Measurements from ENCODE around the gene BBX.

BBX gene

DNA sequence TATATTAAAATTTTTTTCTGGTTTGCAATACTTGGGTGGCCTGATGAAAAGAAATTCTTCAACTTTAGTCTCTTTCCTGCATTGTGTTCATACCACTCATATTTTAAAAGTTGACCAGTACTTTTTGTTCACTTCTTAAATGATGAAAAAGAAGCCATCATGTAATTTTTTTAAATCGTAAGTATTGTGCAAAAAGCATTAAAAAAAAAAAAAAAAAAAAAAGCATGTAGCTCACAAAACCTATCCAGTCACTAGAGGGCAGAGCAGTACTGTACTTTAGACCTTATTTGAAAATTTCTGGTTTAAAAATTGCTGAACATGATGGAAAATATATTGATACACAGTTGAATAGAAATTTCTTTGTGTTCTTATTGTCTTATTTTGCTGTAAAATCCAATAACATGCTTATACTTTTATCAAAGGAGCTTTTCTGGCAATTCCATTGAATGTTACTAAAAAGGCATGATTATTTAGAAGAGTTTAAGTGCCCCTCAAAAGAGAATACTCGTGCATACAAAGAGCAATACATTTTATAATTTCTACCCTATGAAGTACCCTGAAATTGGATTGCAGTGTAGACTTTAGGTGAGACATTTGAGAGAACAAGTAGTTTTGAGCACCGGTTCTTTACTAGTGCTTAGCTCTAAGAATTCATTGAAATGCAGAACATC is 137.7 kb downstream of the BBX start:
- peak; percentile 54 for DNase-seq

DNA sequence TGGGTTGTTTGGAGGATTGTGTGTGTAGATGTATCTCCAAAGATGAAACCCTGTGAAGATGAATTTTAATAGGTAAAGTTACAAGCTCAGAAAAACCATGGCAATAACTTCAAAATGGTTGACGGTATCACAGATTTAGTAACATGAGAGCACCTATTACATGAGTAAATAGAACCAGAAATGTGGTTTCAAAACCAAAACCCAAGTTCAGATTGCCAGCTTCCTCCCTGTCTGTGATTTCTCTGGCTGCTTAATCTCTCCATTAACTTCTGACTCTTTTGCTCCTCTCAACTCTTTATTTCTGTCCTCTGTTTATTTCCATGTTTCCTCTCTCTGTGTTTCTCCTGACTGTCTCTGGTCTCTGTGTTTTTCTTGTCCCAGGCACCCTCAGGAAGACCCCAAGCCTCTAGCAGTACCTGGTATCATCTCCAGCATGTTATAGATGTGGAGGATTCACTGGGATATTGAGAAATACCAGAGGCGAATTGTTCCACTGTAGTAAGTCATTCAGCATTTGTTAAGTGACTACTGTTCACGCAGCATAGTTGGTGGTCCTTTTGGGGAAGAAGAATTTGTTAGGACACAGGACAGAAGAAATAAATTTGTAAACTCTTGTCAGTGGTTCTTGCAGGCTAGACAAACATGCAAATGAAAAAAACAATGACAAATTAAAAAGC is 138.8 kb downstream of the BBX start:
- no peak for DNase-seq

DNA sequence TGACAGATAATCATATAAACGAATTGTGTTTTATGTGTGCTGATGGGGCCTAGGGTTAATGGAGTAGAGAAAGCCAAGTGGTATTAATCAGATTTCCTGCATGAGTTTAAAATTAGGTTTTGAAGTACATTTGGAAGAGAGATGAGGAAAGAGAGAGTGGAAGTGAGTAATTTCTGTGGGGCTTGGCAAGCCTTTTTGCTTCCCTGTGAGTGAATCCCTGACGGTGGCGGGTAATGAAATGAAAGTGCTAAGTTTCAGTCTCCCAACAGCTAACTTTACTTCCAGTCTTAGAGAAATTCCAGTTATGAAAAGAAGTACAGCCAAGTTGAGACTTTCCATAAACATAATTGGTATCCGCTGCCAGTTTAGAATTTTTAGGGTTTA is 139.4 kb downstream of the BBX start:
- no peak for DNase-seq

DNA sequence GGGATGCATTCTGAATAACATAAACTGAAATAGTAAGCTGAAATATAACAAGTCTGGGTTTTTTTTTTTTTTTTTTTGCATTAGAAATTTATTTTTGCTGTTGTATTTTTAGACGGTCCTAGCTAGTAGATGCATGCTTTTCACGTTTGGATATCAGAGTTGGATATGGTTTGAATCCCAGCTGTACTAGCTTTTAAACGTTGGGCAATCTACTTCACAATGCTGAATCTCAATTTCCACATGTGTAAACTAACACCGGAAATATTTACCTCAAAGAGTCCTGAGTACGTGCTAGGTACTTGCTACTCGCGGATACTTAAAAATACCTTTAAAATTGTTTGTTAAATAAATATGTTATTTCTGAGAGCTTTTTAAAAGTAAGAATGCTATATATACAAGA is 139.8 kb downstream of the BBX start:
- no peak for DNase-seq

DNA sequence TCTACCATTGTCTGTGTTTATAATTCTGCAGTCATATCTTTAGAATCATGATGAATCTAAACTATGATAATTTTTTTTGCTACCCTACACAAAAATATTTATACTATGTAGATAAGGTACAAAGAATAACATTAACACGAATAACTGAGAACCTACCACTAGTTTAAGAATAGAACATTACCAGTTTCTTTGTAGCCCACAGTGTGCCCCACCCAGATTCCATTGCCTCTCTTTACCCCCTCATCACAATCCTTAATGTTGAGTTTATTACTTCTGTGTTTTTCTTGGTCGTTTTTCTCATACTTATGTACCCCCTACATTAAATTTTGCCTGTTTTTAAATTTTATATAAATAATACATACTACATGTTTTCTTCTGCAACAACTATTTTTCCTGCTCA is 140.5 kb downstream of the BBX start:
- no peak for DNase-seq

DNA sequence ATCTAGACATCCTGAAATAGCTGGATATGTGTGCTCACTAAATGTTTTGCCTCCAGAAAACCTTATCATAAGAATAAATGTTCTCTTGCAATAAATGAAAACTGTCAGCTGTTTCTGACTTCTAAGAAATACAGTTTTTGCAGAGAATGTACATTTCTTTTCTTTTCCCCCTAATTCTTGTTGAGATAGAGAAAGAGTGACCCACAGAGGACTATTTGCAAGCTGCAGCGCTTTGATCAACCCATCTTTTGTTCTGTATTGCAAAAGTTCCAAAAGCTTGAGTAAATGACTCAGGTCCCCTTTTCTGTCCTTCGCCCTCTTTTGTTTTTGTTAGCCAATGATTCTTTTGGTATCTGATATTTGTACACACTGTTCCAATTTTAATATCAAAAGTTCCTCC is 141.9 kb downstream of the BBX start:
- no peak for DNase-seq

DNA sequence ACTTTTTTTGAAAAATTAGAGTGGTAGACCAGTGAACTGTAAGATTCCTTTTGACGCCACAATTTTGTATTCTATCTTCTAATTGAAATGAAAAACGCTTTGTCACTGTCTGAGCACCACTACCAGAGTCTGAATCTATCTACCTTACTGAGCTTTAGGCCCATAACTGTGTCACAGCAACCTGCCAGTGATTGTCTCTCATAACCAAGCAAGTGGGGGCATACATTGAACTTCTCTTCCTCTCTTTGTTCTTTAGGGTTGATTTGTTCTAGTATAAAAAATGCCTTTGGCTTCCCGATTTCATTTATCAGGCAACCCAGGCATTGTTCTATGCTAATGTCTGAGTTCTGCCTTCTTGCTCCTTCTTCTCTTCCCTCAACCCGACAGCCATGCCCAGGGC is 142.6 kb downstream of the BBX start:
- DNase-seq = no peak

DNA sequence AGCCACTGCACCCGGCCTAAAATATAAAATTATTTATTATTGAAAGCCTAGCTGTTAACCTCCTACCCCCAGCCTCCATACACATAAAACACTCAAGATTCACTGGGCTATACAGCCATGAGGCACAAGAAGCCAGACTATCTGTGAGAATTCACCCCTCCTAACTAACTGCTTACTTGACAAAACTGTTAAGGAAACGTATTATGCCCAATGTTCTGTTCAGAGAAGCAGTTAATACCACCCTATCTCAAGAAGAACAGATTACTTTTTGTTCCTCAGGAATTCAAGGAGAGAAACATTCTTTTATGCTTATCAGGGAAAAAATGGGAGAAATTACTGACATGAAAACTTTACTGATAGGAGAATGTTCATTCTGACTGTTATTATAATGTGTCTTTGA is 144.1 kb downstream of the BBX start:
- no peak for DNase-seq

DNA sequence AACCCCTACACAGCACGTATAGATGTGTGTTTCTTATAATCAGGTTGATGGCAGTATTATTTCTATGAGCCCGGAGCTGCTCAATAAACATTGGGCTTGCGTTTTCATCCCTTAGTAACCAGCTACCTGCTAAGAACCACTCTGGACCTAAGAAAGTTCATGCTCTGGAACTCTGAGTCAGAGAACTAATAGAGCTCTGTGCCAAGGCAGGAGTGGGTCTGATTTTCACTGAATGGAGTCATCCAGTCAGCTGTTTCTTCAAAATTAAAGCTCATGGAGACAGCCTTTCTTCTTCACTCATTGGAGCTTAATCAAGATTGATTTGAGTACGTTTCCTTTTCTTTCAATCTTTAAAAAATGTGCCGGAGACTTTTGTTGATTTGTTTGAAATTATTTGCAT is 145.7 kb downstream of the BBX start:
- DNase-seq = no peak

DNA sequence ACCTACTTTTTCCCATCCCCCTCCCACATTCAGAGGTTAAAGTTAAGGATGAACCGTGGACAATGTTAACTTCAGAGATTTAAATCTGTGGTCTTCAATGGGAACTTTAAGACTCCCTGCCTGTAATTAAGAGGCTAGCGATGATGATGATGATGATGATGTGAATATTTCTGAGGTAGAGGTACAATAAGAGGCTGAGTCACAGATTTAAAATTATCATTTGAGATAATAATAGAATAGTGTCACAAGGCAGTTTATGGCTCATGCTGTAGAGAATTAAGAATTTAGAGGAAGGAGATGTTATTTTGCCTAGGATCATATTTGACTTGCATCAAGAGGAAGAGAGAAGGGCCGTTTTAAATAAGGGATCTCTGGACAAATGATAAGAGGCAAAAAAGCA is 146.2 kb downstream of the BBX start:
- DNase-seq = no peak

DNA sequence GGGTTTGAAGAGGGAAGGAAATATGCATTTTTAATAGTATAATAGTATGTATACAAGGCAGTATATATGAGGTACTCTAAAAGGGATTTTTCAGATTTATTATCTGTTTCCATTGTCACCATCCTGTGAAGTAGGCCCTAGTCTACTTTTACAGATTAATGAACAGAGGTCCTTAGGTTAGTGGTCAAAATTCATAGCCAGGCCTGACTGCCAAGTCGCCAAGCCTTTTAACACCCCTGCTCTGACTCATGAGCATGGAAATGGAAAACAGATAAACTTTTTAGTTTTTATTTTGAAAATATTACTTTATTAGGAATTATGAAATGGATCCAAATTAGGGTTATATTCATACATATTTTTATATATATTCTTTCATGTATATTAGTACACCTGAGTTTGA is 146.9 kb downstream of the BBX start:
- no peak for DNase-seq

DNA sequence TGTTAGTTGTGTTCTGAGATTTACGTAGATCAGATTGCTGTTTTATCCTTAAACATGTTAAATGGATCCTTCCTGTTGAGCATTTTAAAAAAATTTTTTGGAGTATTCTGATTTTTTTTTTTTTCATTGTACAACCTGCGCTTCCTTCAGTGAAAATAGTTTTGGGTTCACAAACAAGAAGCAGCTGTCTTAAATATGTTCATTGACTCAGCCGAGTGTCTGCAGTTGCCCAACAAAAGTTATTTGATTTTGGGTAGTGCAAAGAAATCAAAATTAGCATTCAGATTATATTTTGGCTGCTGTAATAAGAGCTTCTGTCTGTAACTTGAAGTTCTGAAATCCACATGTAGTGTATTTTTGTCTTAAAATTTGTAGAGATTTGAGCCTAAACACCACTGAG is 148.2 kb downstream of the BBX start:
- DNase-seq = no peak

DNA sequence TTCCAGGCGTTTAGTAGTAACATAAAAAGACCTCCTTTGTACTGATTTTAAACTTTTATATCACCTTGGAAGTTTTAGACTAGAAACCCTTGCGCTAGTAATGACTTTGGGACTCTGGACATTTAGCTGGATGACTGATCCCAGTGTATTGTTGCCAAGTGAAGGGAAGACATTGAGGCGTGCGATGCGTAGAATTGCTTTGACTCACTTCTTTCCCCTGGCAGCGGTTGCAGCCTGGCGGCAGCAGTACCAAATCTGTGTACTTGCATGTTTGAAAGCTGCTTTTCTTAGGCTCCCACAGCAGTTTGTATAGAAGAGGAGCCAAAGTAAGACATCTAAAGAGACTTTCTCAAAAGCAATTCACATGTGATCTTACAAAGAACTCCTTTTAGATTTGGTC is 151.6 kb downstream of the BBX start:
- no peak for DNase-seq

DNA sequence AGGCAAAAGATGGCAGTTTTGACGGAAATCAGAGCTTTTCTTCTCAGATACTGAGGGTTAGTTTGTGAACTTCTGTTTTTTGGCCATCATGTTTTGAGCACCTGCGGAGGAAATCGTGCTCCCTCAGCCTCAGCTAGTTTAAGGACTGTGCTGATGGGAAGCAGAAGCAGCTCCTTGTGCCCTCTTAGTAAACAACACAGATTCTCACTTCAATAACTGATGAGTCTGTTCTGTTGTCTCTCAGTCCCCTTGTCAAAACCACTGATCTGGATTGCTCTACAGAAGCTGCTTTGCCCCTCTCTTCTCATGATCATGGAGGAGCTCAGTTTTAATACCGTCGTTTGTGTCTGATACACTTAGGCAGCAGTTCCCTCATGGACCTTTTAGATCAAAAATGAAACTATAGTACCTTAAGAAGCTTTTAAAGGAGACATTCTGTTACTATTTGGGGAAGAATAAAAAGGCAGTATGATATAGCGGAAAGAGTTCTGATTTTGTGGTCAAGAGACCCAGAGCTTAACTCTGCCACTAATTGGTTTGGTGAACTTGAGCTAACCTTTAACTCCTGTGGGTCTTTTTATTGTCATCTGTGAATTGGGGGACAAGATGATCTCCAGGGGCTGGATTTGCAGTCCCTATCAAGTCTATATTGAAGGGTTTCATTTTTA is 152.6 kb downstream of the BBX start:
- DNase-seq = no peak

DNA sequence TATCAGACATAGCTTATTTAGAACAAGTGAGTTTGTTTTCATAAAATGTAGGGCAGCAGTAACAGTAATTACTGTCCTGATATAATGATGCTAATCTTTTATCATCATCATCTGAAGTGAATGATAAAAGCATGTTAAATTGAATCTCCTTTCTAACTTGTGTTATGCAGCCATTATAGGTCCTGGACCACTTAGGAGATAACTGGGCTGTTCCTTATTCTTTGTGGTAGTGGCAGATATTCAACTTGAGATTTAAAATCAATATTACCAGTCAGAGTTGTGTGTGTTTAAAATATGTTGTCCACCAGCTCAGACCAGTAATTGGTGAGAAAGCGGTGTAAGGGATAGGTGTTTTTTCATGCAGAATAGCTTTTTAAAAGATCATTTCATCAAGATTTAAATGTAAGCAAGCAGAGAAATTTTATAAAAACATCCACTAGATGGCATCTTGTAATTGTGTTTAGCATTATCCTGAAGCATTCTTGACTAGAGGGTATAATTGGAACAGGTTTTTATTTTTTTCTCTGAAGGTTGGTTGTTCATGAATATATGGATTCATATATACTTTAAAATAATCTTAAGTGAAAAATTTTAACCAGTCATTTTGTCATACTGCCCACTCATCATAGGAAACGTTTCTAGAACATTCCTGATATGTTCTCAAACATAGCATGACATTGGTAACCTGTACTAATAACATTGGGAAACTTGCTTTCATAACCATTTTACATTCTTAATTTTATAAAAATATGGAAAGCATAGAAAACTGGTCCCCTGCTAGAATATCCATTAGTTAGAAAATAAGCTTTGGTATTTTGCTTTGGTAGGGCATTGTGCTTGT is 153.9 kb downstream of the BBX start:
- DNase-seq = no peak

DNA sequence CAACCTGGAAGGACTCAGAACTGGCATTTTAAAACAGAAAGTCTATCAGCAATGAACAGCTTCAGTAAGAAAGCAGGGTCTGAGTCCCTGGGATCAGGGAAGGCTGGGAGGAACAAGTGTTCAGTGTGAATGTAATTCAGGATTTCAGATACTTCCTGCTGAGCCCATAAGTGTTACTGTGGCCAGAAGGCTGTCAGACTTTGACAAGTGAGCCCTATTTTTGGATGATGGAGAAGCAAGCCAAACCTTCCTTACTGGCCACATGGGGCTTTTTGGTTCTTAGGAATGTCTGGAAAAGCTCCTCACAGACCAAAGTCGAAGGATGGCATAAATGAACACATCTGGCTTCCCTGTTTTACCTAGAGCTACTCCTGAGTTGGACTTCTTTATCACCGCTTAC is 157.2 kb downstream of the BBX start:
- DNase-seq = no peak

DNA sequence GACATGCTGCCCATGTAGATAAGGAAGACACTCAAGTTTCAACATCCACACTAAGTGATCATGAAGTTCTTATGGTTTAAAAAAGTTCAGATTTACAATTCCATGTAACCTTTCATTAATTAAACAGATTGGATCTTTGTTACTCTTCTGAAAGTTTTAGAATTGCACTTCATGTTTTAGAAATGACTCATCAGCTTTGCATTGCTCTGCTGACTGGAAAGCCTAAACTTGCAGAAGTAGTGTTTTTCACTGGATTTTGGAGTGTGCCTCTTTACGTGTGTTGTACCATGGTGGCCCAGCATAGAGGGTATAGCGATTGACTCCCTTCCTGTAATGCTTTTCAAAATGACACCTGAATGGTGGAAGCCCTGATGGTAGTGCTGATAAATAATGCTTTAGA is 157.9 kb downstream of the BBX start:
- DNase-seq = no peak

DNA sequence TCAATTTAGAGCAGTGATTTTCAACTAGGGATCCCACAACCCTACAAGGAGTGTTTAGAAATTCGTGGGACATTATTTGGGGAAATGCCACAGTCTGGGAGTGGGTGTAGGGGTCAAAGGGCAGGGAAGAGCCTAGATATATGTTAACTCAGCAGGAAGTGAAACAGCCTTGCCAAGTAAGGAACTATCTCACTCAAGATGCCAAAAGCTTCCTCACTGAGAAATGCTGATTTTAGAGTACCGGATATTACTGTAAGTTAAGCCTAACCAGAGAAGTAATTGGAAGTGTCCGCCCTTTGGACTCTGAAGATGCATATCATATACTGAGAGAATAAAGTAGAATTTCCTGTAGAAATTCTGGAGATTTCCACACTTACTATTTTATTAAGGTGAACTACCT is 158.6 kb downstream of the BBX start:
- DNase-seq = no peak

DNA sequence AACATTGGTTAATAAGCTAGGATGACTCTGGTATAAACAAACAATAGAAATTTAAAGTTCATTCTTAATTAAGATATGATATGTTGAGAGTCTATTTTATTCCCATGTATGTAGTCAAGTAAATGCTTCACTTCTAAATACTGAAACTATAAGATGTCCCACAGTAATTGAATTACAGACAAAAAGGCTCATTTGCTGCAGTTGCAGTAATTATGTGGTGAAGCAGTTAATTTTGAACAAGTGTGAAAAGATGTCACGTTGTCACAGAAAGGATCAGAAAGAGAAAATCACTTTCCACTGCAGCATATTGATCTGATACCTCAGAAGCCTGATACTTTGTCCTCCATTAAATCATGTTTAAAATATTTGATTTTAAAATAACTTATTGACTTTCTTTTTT is 159.8 kb downstream of the BBX start:
- no peak for DNase-seq

DNA sequence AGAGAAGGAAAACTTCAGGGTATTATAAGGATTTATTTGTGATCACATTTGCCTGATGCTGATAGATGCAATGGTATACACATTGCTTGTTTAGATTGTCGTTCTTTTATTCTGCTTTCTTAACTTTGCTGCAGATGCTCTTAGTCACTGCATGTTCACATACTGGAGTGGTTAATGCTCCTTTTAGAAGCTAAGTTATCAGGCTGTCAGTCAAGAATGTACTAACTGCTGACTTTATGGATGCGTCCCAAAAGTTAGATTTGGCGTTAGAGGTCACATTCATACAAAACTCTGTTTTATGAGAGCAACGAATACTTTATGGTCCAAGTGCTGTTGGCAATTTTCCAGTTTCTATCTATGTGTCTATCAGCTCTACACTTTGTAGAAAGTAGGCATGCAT is 160.7 kb downstream of the BBX start:
- DNase-seq = no peak

DNA sequence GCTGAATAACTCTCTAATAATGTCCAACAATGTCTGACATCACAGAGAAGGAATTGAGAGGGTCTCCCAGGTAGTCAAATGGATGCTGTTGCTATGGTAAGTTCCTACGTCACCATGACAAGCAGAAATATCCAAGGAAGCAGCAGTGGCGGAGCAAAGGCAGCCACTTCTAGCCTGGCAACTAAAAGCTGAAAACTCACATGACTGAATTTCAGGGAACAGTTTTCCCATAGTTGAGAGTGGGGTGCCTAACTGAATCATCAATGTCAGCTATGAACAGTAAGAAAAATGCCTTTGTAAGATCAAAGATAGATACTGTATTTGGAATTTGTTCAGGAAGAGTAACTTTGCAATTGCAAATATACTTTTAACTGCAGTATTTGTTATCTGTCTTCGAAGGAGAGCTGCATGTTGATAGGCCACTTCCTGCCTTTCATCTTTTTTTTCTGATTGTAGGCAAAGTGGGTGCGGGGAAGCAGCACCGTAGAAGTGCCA is 161.7 kb downstream of the BBX start:
- no peak for DNase-seq

DNA sequence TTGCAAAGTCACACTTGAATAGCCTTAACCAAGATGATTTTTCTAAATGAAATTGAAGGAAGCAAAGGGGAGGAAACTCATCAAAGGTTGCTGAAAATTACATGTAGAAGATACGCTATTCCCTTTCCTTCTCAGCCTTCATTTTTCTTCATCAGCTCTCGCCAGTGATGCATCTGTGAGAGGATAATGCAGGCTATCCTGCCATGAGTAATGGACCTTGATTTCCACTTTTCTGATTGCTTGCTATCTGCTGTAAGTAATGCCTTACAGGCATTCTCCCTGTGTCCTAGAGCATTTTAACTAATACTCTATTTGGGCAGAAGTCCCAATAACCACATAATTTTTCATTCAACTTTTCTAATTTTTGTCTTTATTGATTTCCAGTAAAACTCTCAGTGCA is 162.6 kb downstream of the BBX start:
- DNase-seq = no peak

DNA sequence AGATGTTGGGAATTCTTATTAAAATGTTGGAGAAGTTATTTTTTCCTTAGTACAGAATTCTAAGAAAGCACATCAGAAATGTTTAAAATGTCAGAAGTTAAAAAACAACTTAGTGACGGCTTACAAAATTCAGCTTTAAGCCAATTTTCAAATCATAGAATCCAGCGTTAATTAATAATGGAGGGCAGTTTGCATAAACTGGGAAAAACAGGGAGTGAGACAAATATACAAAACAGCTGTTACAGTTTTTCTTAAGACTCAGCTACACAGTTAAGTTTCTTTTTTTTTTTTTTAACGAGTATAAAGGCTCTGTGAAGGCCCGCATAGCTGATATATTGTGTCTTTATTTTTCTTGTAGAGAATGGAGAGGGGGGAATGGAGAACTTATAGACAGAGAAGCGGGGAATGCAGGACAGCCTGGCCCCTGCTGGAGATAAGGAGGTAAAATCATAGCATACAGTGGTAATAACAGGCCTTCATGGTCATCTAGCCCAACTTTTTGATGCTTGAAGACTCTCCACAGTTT is 164.4 kb downstream of the BBX start:
- no peak for DNase-seq
